Measurements from ENCODE around the gene UBE2E2. TPM values are rescaled to one million over a fixed set of nuclear protein-coding genes. Genes with fewer than 3 reads are reported as not detected.

UBE2E2 gene
- total RNA-seq, 1 donor from 2014 or later = 115 TPM

- Histone ChIP-seq H3K9me3 (ENCODE audit: control insufficient read depth in 3 of 3, low read length in 3 of 3) (peaks cover 0 to 8% (median 0%) of the 10 kb centered on the region in 3 donors), H3K9ac (ENCODE audit: low read depth in 1 of 3, low read length in 3 of 3) (no peak overlapping the region), H3K4me3 (ENCODE audit: low read length in 3 of 3) (no peak overlapping the region), H3K4me1 (ENCODE audit: control insufficient read depth in 3 of 3, insufficient read depth in 3 of 3, low read length in 3 of 3) (peaks cover 0 to 4% (median 0%) of the 10 kb centered on the region in 3 donors), H3K27ac (ENCODE audit: low read depth, low read length) (no peak overlapping the region), H3K27me3 (ENCODE audit: control insufficient read depth in 3 of 3, insufficient read depth in 3 of 3, low read length in 3 of 3) (no peaks in the 10 kb centered on the region), H3K36me3 (ENCODE audit: control insufficient read depth in 3 of 3, insufficient read depth in 3 of 3, low read length in 3 of 3) (no peaks in the 10 kb centered on the region)
Observed at GRCh38 chr3:23629181-23629894, 426.2 kb downstream of the UBE2E2 start.

GRCh38 chr3:23633261-23633960 lies 430.3 kb downstream of the UBE2E2 start:
- Histone ChIP-seq H3K36me3 (ENCODE audit: control insufficient read depth in 3 of 3, insufficient read depth in 3 of 3, low read length in 3 of 3) (no peaks in the 10 kb centered on the region), H3K27me3 (ENCODE audit: control insufficient read depth in 3 of 3, insufficient read depth in 3 of 3, low read length in 3 of 3) (no peaks in the 10 kb centered on the region), H3K4me1 (ENCODE audit: control insufficient read depth in 3 of 3, insufficient read depth in 3 of 3, low read length in 3 of 3) (peaks cover 0 to 4% (median 0%) of the 10 kb centered on the region in 3 donors), H3K9me3 (ENCODE audit: control insufficient read depth in 3 of 3, low read length in 3 of 3) (no peaks in the 10 kb centered on the region), H3K27ac (ENCODE audit: low read depth, low read length) (no peak overlapping the region), H3K9ac (ENCODE audit: low read depth in 1 of 3, low read length in 3 of 3) (no peak overlapping the region), H3K4me3 (ENCODE audit: low read length in 3 of 3) (no peak overlapping the region)

- Histone ChIP-seq H3K4me3 (ENCODE audit: low read length in 3 of 3) (no peak overlapping the region), H3K27me3 (ENCODE audit: control insufficient read depth in 3 of 3, insufficient read depth in 3 of 3, low read length in 3 of 3) (no peaks in the 10 kb centered on the region), H3K36me3 (ENCODE audit: control insufficient read depth in 3 of 3, insufficient read depth in 3 of 3, low read length in 3 of 3) (no peaks in the 10 kb centered on the region), H3K4me1 (ENCODE audit: control insufficient read depth in 3 of 3, insufficient read depth in 3 of 3, low read length in 3 of 3) (peaks cover 0 to 4% (median 0%) of the 10 kb centered on the region in 3 donors), H3K9me3 (ENCODE audit: control insufficient read depth in 3 of 3, low read length in 3 of 3) (no peaks in the 10 kb centered on the region), H3K9ac (ENCODE audit: low read depth in 1 of 3, low read length in 3 of 3) (no peak overlapping the region), H3K27ac (ENCODE audit: low read depth, low read length) (no peak overlapping the region)
Observed at GRCh38 chr3:23637339-23637738, 434.2 kb downstream of the UBE2E2 start.

- Histone ChIP-seq H3K4me1 (ENCODE audit: control insufficient read depth in 3 of 3, insufficient read depth in 3 of 3, low read length in 3 of 3) (no peaks in the 10 kb centered on the region), H3K9ac (ENCODE audit: low read depth in 1 of 3, low read length in 3 of 3) (no peak overlapping the region), H3K27me3 (ENCODE audit: control insufficient read depth in 3 of 3, insufficient read depth in 3 of 3, low read length in 3 of 3) (no peaks in the 10 kb centered on the region), H3K4me3 (ENCODE audit: low read length in 3 of 3) (no peak overlapping the region), H3K36me3 (ENCODE audit: control insufficient read depth in 3 of 3, insufficient read depth in 3 of 3, low read length in 3 of 3) (no peaks in the 10 kb centered on the region), H3K9me3 (ENCODE audit: control insufficient read depth in 3 of 3, low read length in 3 of 3) (no peaks in the 10 kb centered on the region), H3K27ac (ENCODE audit: low read depth, low read length) (no peak overlapping the region)
Observed at GRCh38 chr3:23640471-23641146, 437.5 kb downstream of the UBE2E2 start.

Small RNAs within 50 kb of the gene (small RNA-seq; reads per million reads assigned to genes)
- gene AC121251.1 = not detected
- gene RF00019 = not detected
- gene RNU6-788P = not detected
- not detected for gene RNU6-922P
